HG03039 (cell line): Measurements from ENCODE around the gene EXOC3.
"Not testable (repeated sequence)": the region's sequence is repeated elsewhere in the genome, so short reads cannot be mapped to it uniquely, and the experiment has no call there.

Experiments used
- ATAC-seq: cut with Tn5 transposase; IDR thresholded peaks from one replicate; pipeline ENCODE4 v1.9.1; 2021; ENCODE audit warnings: mild to moderate bottlenecking, moderate library complexity; ENCODE audit not compliant: unreplicated experiment

Gene EXOC3

GRCh38 chr5:483434-484140 is 40.6 kb downstream of the EXOC3 start:
- ATAC-seq, result no peak

- no peak for ATAC-seq
Measured at GRCh38 chr5:484556-484955, 41.6 kb downstream of the EXOC3 start.

GRCh38 chr5:485113-485945 is 42.4 kb downstream of the EXOC3 start:
- no peak for ATAC-seq

GRCh38 chr5:485946-486491 is 43.0 kb downstream of the EXOC3 start:
- no peak for ATAC-seq

GRCh38 chr5:486597-486996 is 43.6 kb downstream of the EXOC3 start:
- not testable (repeated sequence) for ATAC-seq

- ATAC-seq, result no peak
Measured at GRCh38 chr5:488241-488640, 45.3 kb downstream of the EXOC3 start.

GRCh38 chr5:488744-489688 is 46.0 kb downstream of the EXOC3 start:
- ATAC-seq, result no peak

- ATAC-seq, result no peak
Measured at GRCh38 chr5:489689-490080, 46.7 kb downstream of the EXOC3 start.

GRCh38 chr5:490116-491106 is 47.4 kb downstream of the EXOC3 start:
- no peak for ATAC-seq

GRCh38 chr5:491119-491855 is 48.3 kb downstream of the EXOC3 start:
- no peak for ATAC-seq

- ATAC-seq, result no peak
Measured at GRCh38 chr5:491856-492155, 48.8 kb downstream of the EXOC3 start.

GRCh38 chr5:492314-492893 is 49.4 kb downstream of the EXOC3 start:
- no peak for ATAC-seq

GRCh38 chr5:493119-493701 is 50.2 kb downstream of the EXOC3 start:
- no peak for ATAC-seq

GRCh38 chr5:493758-494157 is 50.8 kb downstream of the EXOC3 start:
- ATAC-seq, result no peak

GRCh38 chr5:494667-495255 is 51.8 kb downstream of the EXOC3 start:
- no peak for ATAC-seq

- no peak for ATAC-seq
Measured at GRCh38 chr5:496028-496427, 53.1 kb downstream of the EXOC3 start.

- ATAC-seq, result no peak
Measured at GRCh38 chr5:497090-497700, 54.2 kb downstream of the EXOC3 start.
